IMR-90 (cell line): ENCODE data around the gene LZTFL1. TPM values are rescaled to one million over a fixed set of nuclear protein-coding genes. Genes with fewer than 3 reads are reported as not detected.

ENCODE experiments used
- ATAC-seq: fragments of 200-7000 bp; cut with Tn5 transposase; 2 replicates; pipeline ENCODE4 v1.9.1; 2020; ENCODE audit warnings: low read depth, mild to moderate bottlenecking, moderate library complexity
- BruUV-seq: library from RNA; stranded (reverse); fragments of 400-500 nt; replicated peaks from 2 replicates; lab custom pipeline; 2021; lab: Mats Ljungman, UMichigan
- CTCF ChIA-PET: fragments of 300-600 bp; formaldehyde crosslinking; extraction: SDS; loops from one replicate; lab custom pipeline; 2021; ENCODE audit warnings: antibody characterized with exemption; lab: Yijun Ruan, JAX
- POLR2A ChIA-PET: fragments of 300-600 bp; sonication (Branson Sonifier 250); formaldehyde crosslinking; loops from one replicate; lab custom pipeline; 2022; ENCODE audit warnings: antibody characterized with exemption; ENCODE audit not compliant: unreplicated experiment; lab: Charles Lee
- DNase-seq: peaks from one replicate; pipeline ENCODE4 v3.0.0; 2013
- H2AFZ ChIP-seq: replicated peaks from 2 replicates; pipeline ENCODE3; 2013; ENCODE audit warnings: low read length, mild to moderate bottlenecking; ENCODE audit not compliant: poor library complexity
- H2AK5ac ChIP-seq: 2 replicates; pipeline ENCODE4 v1.6.1; 2013; ENCODE audit warnings: low read depth, low read length, inconsistent platforms
- H2AK9ac ChIP-seq: replicated peaks from 2 replicates; pipeline ENCODE3; 2013; ENCODE audit warnings: mild to moderate bottlenecking, low read depth, low read length, moderate library complexity; ENCODE audit not compliant: poor library complexity
- H2BK120ac ChIP-seq: 2 replicates; pipeline ENCODE4 v1.6.1; 2013; ENCODE audit warnings: low read depth, low read length, inconsistent platforms
- H2BK15ac ChIP-seq: 3 replicates; pipeline ENCODE4 v1.6.1; 2013; ENCODE audit warnings: low read depth, low read length, inconsistent platforms
- H2BK20ac ChIP-seq: 2 replicates; pipeline ENCODE4 v1.6.1; 2013; ENCODE audit warnings: low read depth, mild to moderate bottlenecking, inconsistent platforms, low read length, moderate library complexity
- H2BK5ac ChIP-seq: 2 replicates; pipeline ENCODE4 v1.6.1; 2013; ENCODE audit warnings: mild to moderate bottlenecking, low read depth, low read length, inconsistent platforms; ENCODE audit not compliant: poor library complexity, severe bottlenecking
- H3K14ac ChIP-seq: replicated peaks from 2 replicates; pipeline ENCODE4 v1.6.1; 2013; ENCODE audit warnings: low read depth, low read length, inconsistent platforms
- H3K18ac ChIP-seq: 2 replicates; pipeline ENCODE4 v1.6.1; 2013; ENCODE audit warnings: low read depth, low read length, control low read depth
- H3K23ac ChIP-seq: 2 replicates; pipeline ENCODE4 v1.6.1; 2013; ENCODE audit warnings: low read depth, low read length, inconsistent platforms
- H3K27ac ChIP-seq: 2 replicates; pipeline ENCODE4 v1.5.1; 2013; ENCODE audit warnings: mild to moderate bottlenecking, control low read depth, low read length; ENCODE audit not compliant: insufficient read depth
- H3K27me3 ChIP-seq: 2 replicates; pipeline ENCODE4 v1.6.1; 2013; ENCODE audit warnings: low read length; ENCODE audit not compliant: control insufficient read depth, insufficient read depth
- H3K36me3 ChIP-seq: 2 replicates; pipeline ENCODE4 v1.6.1; 2013; ENCODE audit warnings: low read length, mixed read lengths; ENCODE audit not compliant: control insufficient read depth, insufficient read depth
- H3K4ac ChIP-seq: 2 replicates; pipeline ENCODE4 v1.6.1; 2013; ENCODE audit warnings: low read depth, low read length, inconsistent platforms
- H3K4me1 ChIP-seq: 2 replicates; pipeline ENCODE4 v1.6.1; 2013; ENCODE audit warnings: low read length, mixed read lengths; ENCODE audit not compliant: control insufficient read depth, insufficient read depth
- H3K4me2 ChIP-seq: 2 replicates; pipeline ENCODE4 v1.6.1; 2013; ENCODE audit warnings: low read depth, mild to moderate bottlenecking, control low read depth, low read length, moderate library complexity
- H3K4me3 ChIP-seq: 2 replicates; pipeline ENCODE4 v1.5.1; 2013; ENCODE audit warnings: low read depth, mild to moderate bottlenecking, control low read depth, low read length, moderate library complexity; ENCODE audit not compliant: insufficient read depth
- H3K56ac ChIP-seq: 2 replicates; pipeline ENCODE4 v1.6.1; 2013; ENCODE audit warnings: low read length, inconsistent platforms; ENCODE audit not compliant: insufficient read depth; ENCODE audit errors: extremely low read depth
- H3K79me1 ChIP-seq, 2 experiments: 2 replicates each; pipeline ENCODE4 v1.6.1; 2013; ENCODE audit warnings: low read length in 2 of 2, inconsistent platforms in 1 of 2, low read depth in 1 of 2
- H3K9ac ChIP-seq: 2 replicates; pipeline ENCODE4 v1.6.1; 2013; ENCODE audit warnings: low read depth, low read length, control low read depth
- H3K9me1 ChIP-seq: 2 replicates; pipeline ENCODE4 v1.6.1; 2013; ENCODE audit warnings: low read length, inconsistent platforms; ENCODE audit not compliant: insufficient read depth
- H3K9me3 ChIP-seq: 2 replicates; pipeline ENCODE4 v1.6.1; 2013; ENCODE audit warnings: low read length; ENCODE audit not compliant: control insufficient read depth, insufficient read depth
- H4K20me1 ChIP-seq: 2 replicates; pipeline ENCODE4 v1.6.1; 2013; ENCODE audit warnings: low read length, inconsistent platforms; ENCODE audit not compliant: insufficient read depth
- H4K5ac ChIP-seq: 2 replicates; pipeline ENCODE4 v1.6.1; 2013; ENCODE audit warnings: mild to moderate bottlenecking, low read depth, low read length, control low read depth
- H4K8ac ChIP-seq, 2 experiments: 2 replicates each; pipeline ENCODE4 v1.6.1; 2013; ENCODE audit warnings: low read depth in 2 of 2, low read length in 2 of 2, control low read depth in 1 of 2, inconsistent platforms in 1 of 2
- H4K91ac ChIP-seq: 2 replicates; pipeline ENCODE4 v1.6.1; 2013; ENCODE audit warnings: low read depth, low read length, inconsistent platforms; ENCODE audit not compliant: insufficient read depth
- BHLHE40 ChIP-seq: fragments of 150-350 bp; IDR thresholded peaks from 2 replicates; pipeline ENCODE4 v1.6.1; 2016; ENCODE audit warnings: mild to moderate bottlenecking, low read depth, low read length
- CEBPB ChIP-seq: IDR thresholded peaks from 2 replicates; pipeline ENCODE4 v1.6.1; 2012; ENCODE audit warnings: low read depth, low read length, improper control_type of control experiment
- CHD1 ChIP-seq: IDR thresholded peaks from 2 replicates; pipeline ENCODE4 v1.6.1; 2012; ENCODE audit warnings: low read depth, low read length, improper control_type of control experiment
- ELK1 ChIP-seq: fragments of 150-350 bp; IDR thresholded peaks from 2 replicates; pipeline ENCODE4 v1.6.1; 2016; ENCODE audit warnings: low read depth, mild to moderate bottlenecking, low read length, moderate library complexity, borderline replicate concordance
- MAFK ChIP-seq: IDR thresholded peaks from 2 replicates; pipeline ENCODE4 v1.6.1; 2012; ENCODE audit warnings: low read depth, low read length, improper control_type of control experiment
- MAZ ChIP-seq: IDR thresholded peaks from 2 replicates; pipeline ENCODE4 v1.6.1; 2012; ENCODE audit warnings: low read depth, mild to moderate bottlenecking, low read length, improper control_type of control experiment, moderate library complexity, borderline replicate concordance
- NFE2L2 ChIP-seq: fragments of 150-350 bp; IDR thresholded peaks from 2 replicates; pipeline ENCODE4 v1.6.1; 2016; ENCODE audit warnings: low read depth, mild to moderate bottlenecking, low read length
- POLR2A ChIP-seq: IDR thresholded peaks from 2 replicates; pipeline ENCODE4 v1.6.1; 2012; ENCODE audit warnings: mild to moderate bottlenecking, low read depth, low read length
- RCOR1 ChIP-seq: IDR thresholded peaks from 2 replicates; pipeline ENCODE4 v1.6.1; 2012; ENCODE audit warnings: mild to moderate bottlenecking, low read length, improper control_type of control experiment; ENCODE audit not compliant: insufficient replicate concordance
- RFX5 ChIP-seq: IDR thresholded peaks from 2 replicates; pipeline ENCODE4 v1.8.0; 2012; ENCODE audit warnings: low read depth, mild to moderate bottlenecking, low read length, moderate library complexity
- SMC3 ChIP-seq: fragments of 150-350 bp; IDR thresholded peaks from 2 replicates; pipeline ENCODE4 v1.6.1; 2016; ENCODE audit warnings: low read depth, mild to moderate bottlenecking, antibody characterized with exemption, low read length, moderate library complexity
- WGBS, 2 experiments: methylation state at CpG; one replicate each; pipeline versions ENCODE4 v1.1.5 to v1.1.7; 2013; ENCODE audit warnings: missing lambda C conversion rate in 2 of 2; ENCODE audit not compliant: insufficient read length in 1 of 2; ENCODE audit errors: extremely low coverage in 2 of 2; 5-methylcytosine and 5-hydroxymethylcytosine counted together
- dilution Hi-C: fragments of 300-500 bp; cut with HindIII; formaldehyde crosslinking; loops from one replicate; pipeline ENCODE4 v1.14.3; 2018; ENCODE audit warnings: low sequenced_read_pairs; ENCODE audit not compliant: unreplicated experiment
- in situ Hi-C: fragments of 300-500 bp; cut with MboI; formaldehyde crosslinking; loops from 3 replicates; pipeline ENCODE4 v1.14.3; 2019; ENCODE audit warnings: low sequenced_read_pairs, inconsistent platforms, mixed read lengths
- intact Hi-C: fragments of 100-400 bp; cut with micrococcal nuclease; formaldehyde crosslinking; loops from 2 replicates; pipeline ENCODE4 v1.10.0; 2022
- polyA plus RNA-seq, 3 experiments: library from polyadenylated mRNA; depleted of rRNA; stranded (reverse); fragments of >200 nt; gene quantifications; 2 replicates each; pipeline ENCODE4 v1.2.3, GENCODE V29; 2012; ENCODE audit warnings: low replicate concordance in 1 of 3
- total RNA-seq: library from RNA; depleted of rRNA; stranded (reverse); fragments of >200 nt; gene quantifications from 2 replicates; pipeline ENCODE4 v1.2.3, GENCODE V29; 2012

LZTFL1 gene
- total and polyA plus RNA-seq, 2 of the 4 experiments (the other 2 are of a cell fraction): 10.3 to 10.4 TPM

GRCh38 chr3:45871780-45872179 lies 29.9 kb upstream of the LZTFL1 start:
- 37% methylated on average over 2 of the region's 6 CpGs; no CpG with 5 or more reads in 1 of the 2 experiments for WGBS, 2 experiments
- no peak for TF ChIP-seq POLR2A
- TF ChIP-seq CHD1: no peak
- no peak for TF ChIP-seq RCOR1
- no peak for TF ChIP-seq CEBPB
- TF ChIP-seq RFX5: no peak
- no peak for TF ChIP-seq ELK1
- no peak for TF ChIP-seq SMC3
- TF ChIP-seq BHLHE40: no peak
- TF ChIP-seq NFE2L2: no peak
- TF ChIP-seq MAFK: no peak
- no peak for TF ChIP-seq MAZ
- BruUV-seq: no TSS peak
- ChIA-PET CTCF (no interaction called here), POLR2A (no interaction called here)
- H2AK5ac ChIP-seq: no peak overlapping the region
- H4K91ac ChIP-seq: no peak overlapping the region
- H3K23ac ChIP-seq: no peak overlapping the region
- H3K18ac ChIP-seq: no peak overlapping the region
- H3K9me3 ChIP-seq: no peaks in the 10 kb centered on the region
- no peaks in the 10 kb centered on the region for H3K36me3 ChIP-seq
- H3K4ac ChIP-seq: no peak overlapping the region
- peaks cover 46% of the 10 kb centered on the region for H3K27me3 ChIP-seq
- H3K79me1 ChIP-seq: no peaks in the 10 kb centered on the region
- H3K9me1 ChIP-seq: 0 out of 2 replicates have a peak, but pooled peaks cover 2% of the 10 kb centered on the region
- in situ Hi-C loops (no loop called here), intact Hi-C loops (no loop called here), dilution Hi-C loops (no loop called here)
- no peak for DNase-seq
- no peak overlapping the region for H4K8ac ChIP-seq
- H2AK9ac ChIP-seq: no peak overlapping the region
- H3K27ac ChIP-seq: no peak overlapping the region
- no peaks in the 10 kb centered on the region for H3K4me1 ChIP-seq
- no peaks in the 10 kb centered on the region for H4K20me1 ChIP-seq
- H3K4me2 ChIP-seq: no peak overlapping the region
- H2BK20ac ChIP-seq: no peak overlapping the region
- no peak overlapping the region for H3K9ac ChIP-seq
- no peak overlapping the region for H2BK120ac ChIP-seq
- no peak overlapping the region for H3K4me3 ChIP-seq
- no peak overlapping the region for H2BK15ac ChIP-seq
- H3K56ac ChIP-seq: no peak overlapping the region
- H2AFZ ChIP-seq: no peak overlapping the region
- H4K5ac ChIP-seq: no peak overlapping the region
- ATAC-seq: no peak
- no peak overlapping the region for H2BK5ac ChIP-seq
- H3K14ac ChIP-seq: no peak overlapping the region
